Liver (tissue), 9 donors: ENCODE data around the gene TSHZ3. TPM values are rescaled to one million over a fixed set of nuclear protein-coding genes. Genes with fewer than 3 reads are reported as not detected.

Source experiments
- DNase-seq: peaks from one replicate; pipeline ENCODE4 v3.0.0-alpha.2; 2017; ENCODE audit warnings: low spot score
- H3K27ac ChIP-seq, 2 donors: one replicate each; pipeline ENCODE4 v1.7.0; 2013; ENCODE audit warnings: inconsistent platforms in 2 of 2, low read length in 2 of 2, control low read depth in 1 of 2, low read depth in 1 of 2, mild to moderate bottlenecking in 1 of 2
- H3K27me3 ChIP-seq, 4 donors: one replicate each; pipeline versions ENCODE4 v1.6.1 to v1.7.0; 2013; ENCODE audit warnings: low read length in 3 of 4, inconsistent platforms in 1 of 4, mild to moderate bottlenecking in 1 of 4, moderate library complexity in 1 of 4; ENCODE audit not compliant: control insufficient read depth in 4 of 4, insufficient read depth in 4 of 4
- H3K36me3 ChIP-seq, 4 donors: one replicate each; pipeline versions ENCODE4 v1.6.1 to v1.7.0; 2013; ENCODE audit warnings: low read length in 3 of 4, mild to moderate bottlenecking in 3 of 4, low read depth in 1 of 4, moderate library complexity in 1 of 4; ENCODE audit not compliant: control insufficient read depth in 4 of 4, insufficient read depth in 3 of 4
- H3K4me1 ChIP-seq, 4 donors: one replicate each; pipeline versions ENCODE4 v1.6.1 to v1.7.0; 2013; ENCODE audit warnings: low read length in 3 of 4, mild to moderate bottlenecking in 3 of 4, moderate library complexity in 1 of 4; ENCODE audit not compliant: control insufficient read depth in 4 of 4, insufficient read depth in 4 of 4
- H3K4me3 ChIP-seq, 3 donors: one replicate each; pipeline versions ENCODE4 v1.6.1 to v1.7.0; 2013; ENCODE audit warnings: low read length in 3 of 3, control low read depth in 1 of 3, low read depth in 1 of 3, mild to moderate bottlenecking in 1 of 3
- H3K9ac ChIP-seq, 2 donors: one replicate each; pipeline ENCODE4 v1.7.0; 2013; ENCODE audit warnings: low read length in 2 of 2, mild to moderate bottlenecking in 2 of 2, moderate library complexity in 2 of 2, control low read depth in 1 of 2, low read depth in 1 of 2
- H3K9me3 ChIP-seq, 4 donors: one replicate each; pipeline versions ENCODE4 v1.6.1 to v1.7.0; 2013; ENCODE audit warnings: low read length in 3 of 4; ENCODE audit not compliant: control insufficient read depth in 4 of 4
- FOXA1 ChIP-seq: IDR thresholded peaks from 2 replicates; pipeline ENCODE4 v1.6.1; 2016; ENCODE audit warnings: antibody characterized with exemption
- GABPA ChIP-seq, 2 donors: IDR thresholded peaks in 1 of 2; conservative IDR thresholded peaks in 1 of 2; 2 replicates each; pipeline ENCODE4 v1.6.1; 2016; ENCODE audit warnings: antibody characterized with exemption in 2 of 2, mild to moderate bottlenecking in 1 of 2, moderate library complexity in 1 of 2
- HNF4A ChIP-seq, 2 donors: conservative IDR thresholded peaks; 2 replicates each; pipeline ENCODE4 v1.6.1; 2016; ENCODE audit warnings: antibody characterized with exemption in 2 of 2, mild to moderate bottlenecking in 2 of 2
- HNF4G ChIP-seq: IDR thresholded peaks from 2 replicates; pipeline ENCODE4 v1.6.1; 2016; ENCODE audit warnings: antibody characterized with exemption
- JUND ChIP-seq, 2 donors: IDR thresholded peaks; 2 replicates each; pipeline ENCODE4 v1.6.1; 2016; ENCODE audit warnings: antibody characterized with exemption in 2 of 2
- NR2F2 ChIP-seq: IDR thresholded peaks from 2 replicates; pipeline ENCODE4 v1.6.1; 2016; ENCODE audit warnings: antibody characterized with exemption
- RAD21 ChIP-seq, 2 donors: IDR thresholded peaks; 2 replicates each; pipeline ENCODE4 v1.6.1; 2016; ENCODE audit warnings: antibody characterized with exemption in 2 of 2, mild to moderate bottlenecking in 2 of 2
- RXRA ChIP-seq, 2 donors: IDR thresholded peaks; 2 replicates each; pipeline ENCODE4 v1.6.1; 2017 to 2018; ENCODE audit warnings: antibody characterized with exemption in 2 of 2, mild to moderate bottlenecking in 1 of 2
- TAF1 ChIP-seq: conservative IDR thresholded peaks from 2 replicates; pipeline ENCODE4 v1.6.1; 2016; ENCODE audit warnings: antibody characterized with exemption, mild to moderate bottlenecking
- YY1 ChIP-seq: IDR thresholded peaks from 2 replicates; pipeline ENCODE4 v1.6.1; 2016; ENCODE audit warnings: antibody characterized with exemption, mild to moderate bottlenecking
- WGBS: extraction: QIAGEN DNeasy Blood & Tissue Kit; methylation state at CpG from one replicate; pipeline ENCODE4 v1.1.7; 2013; 5-methylcytosine and 5-hydroxymethylcytosine counted together
- polyA plus RNA-seq, 2 donors: library from polyadenylated mRNA; stranded (reverse) in 1 of 2; unstranded in 1 of 2; fragments of 200-250 nt in 1 of 2; fragments of >200 nt in 1 of 2; fragmentation: Nextera tagmentation in 1 of 2; extraction: Ambion mirVana in 1 of 2; gene quantifications; one replicate each; pipeline versions ENCODE4 v1.2.1 to v1.2.3, GENCODE V29; 2013 to 2015
- total RNA-seq, 2 donors: library from RNA; depleted of rRNA; stranded (reverse); fragments of >200 nt; gene quantifications; one replicate each; pipeline ENCODE4 v1.2.3, GENCODE V29; 2014
- TF ChIP-seq, protein P1 (sequence below): fragments of 150-350 bp; IDR thresholded peaks from 2 replicates; pipeline ENCODE4 v1.5.1; 2017; ENCODE audit warnings: improper control_type of control experiment, low read depth, low read length; ENCODE audit not compliant: missing input control
- TF ChIP-seq, protein P2 (sequence below): IDR thresholded peaks from 2 replicates; pipeline ENCODE4 v1.6.1; 2016; ENCODE audit warnings: antibody characterized with exemption, mild to moderate bottlenecking
- TF ChIP-seq, protein P3 (sequence below): IDR thresholded peaks from 2 replicates; pipeline ENCODE4 v1.6.1; 2016; ENCODE audit warnings: antibody characterized with exemption
- donor health status: healthy.
- donor health status: healthy.
- donor health status: healthy.
- donor health status: healthy.
- donor health status: healthy.

Gene TSHZ3
- total and polyA plus RNA-seq, 4 donors = 0.42 to 3.3 (median 0.68) TPM

DNA sequence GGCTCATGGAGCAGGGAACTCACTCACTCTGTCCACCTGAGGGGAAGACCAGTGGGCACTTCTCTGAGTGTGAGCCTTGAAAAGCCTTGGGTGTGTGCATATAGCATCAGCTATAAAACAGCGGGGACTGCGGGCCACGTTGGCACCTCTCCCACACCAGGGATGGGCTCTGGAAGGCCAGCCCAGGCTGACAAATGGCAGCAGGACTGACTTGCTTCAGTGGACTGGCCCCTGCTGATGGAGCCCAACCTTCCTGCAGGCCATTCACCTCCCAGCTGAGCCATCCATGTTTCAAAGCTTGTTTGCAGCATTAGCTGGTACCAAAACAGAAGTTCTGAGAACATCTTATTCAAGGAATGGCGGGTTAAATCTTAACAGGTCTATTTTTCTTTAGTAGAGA, 21.0 kb downstream of the TSHZ3 start:
- H3K4me3 ChIP-seq = no peak overlapping the region
- H3K9ac ChIP-seq = no peak overlapping the region
- no peak for DNase-seq
- no peaks in the 10 kb centered on the region for H3K36me3 ChIP-seq
- H3K4me1 ChIP-seq = no peaks in the 10 kb centered on the region
- peaks cover 0 to 6% (median 0%) of the 10 kb centered on the region in 4 donors for H3K27me3 ChIP-seq
- no peak for TF ChIP-seq YY1
- TF ChIP-seq, protein P1, sequence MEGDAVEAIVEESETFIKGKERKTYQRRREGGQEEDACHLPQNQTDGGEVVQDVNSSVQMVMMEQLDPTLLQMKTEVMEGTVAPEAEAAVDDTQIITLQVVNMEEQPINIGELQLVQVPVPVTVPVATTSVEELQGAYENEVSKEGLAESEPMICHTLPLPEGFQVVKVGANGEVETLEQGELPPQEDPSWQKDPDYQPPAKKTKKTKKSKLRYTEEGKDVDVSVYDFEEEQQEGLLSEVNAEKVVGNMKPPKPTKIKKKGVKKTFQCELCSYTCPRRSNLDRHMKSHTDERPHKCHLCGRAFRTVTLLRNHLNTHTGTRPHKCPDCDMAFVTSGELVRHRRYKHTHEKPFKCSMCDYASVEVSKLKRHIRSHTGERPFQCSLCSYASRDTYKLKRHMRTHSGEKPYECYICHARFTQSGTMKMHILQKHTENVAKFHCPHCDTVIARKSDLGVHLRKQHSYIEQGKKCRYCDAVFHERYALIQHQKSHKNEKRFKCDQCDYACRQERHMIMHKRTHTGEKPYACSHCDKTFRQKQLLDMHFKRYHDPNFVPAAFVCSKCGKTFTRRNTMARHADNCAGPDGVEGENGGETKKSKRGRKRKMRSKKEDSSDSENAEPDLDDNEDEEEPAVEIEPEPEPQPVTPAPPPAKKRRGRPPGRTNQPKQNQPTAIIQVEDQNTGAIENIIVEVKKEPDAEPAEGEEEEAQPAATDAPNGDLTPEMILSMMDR = no peak
- H3K27ac ChIP-seq = no peak overlapping the region
- 83% methylated on average over 4 of the region's 4 CpGs for WGBS
- no peaks in the 10 kb centered on the region for H3K9me3 ChIP-seq

DNA sequence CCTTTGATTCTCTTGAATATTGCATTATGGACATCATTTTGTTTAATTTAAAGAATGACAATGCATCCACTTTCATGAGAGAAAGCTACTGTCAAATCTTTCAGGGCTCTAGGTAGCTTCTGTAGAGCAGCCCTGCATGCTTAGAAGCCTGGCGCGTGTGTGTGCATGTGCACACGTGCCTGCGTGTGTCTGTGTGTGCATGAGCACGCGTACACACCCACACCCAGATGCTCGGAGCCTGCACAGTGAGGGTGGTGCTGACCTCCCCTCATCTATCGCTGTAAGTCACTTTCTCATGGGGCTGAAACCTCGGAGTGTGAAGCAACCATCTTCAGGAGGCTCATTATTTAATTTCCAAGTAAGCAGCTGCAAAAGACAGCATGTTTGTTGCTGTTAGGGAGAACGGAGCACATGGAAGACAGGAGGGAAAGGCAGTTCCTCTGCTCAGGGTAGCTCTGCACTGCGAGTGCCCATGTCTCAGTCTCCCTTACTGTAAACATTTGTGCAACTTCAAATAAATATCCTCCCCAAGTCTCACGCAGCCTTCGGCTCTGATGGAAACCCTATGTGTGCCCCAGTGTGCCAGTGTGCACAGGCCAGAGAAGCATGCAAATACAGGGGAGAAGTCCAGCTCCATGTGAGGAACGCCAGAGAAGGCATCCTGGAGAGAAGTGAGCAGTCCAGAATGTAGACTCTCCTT, 22.8 kb downstream of the TSHZ3 start:
- DNase-seq = no peak
- Histone ChIP-seq H3K27ac (no peak overlapping the region), H3K27me3 (peaks cover 0 to 6% (median 0%) of the 10 kb centered on the region in 4 donors), H3K4me3 (no peak overlapping the region), H3K36me3 (no peaks in the 10 kb centered on the region), H3K9ac (no peak overlapping the region), H3K9me3 (no peaks in the 10 kb centered on the region), H3K4me1 (no peaks in the 10 kb centered on the region)
- TF ChIP-seq RAD21 (IDR thresholded peaks at IDR 0.05) (no peak), HNF4G (no peak), RXRA (IDR thresholded peaks at IDR 0.05) (no peak), NR2F2 (no peak), GABPA (IDR thresholded peaks at IDR 0.05 in 1 of 2, conservative IDR thresholded peaks at IDR 0.05 in 1 of 2) (no peak), FOXA1 (no peak), TAF1 (no peak), HNF4A (conservative IDR thresholded peaks at IDR 0.05) (no peak), JUND (IDR thresholded peaks at IDR 0.05) (no peak)
- TF ChIP-seq, protein P2, sequence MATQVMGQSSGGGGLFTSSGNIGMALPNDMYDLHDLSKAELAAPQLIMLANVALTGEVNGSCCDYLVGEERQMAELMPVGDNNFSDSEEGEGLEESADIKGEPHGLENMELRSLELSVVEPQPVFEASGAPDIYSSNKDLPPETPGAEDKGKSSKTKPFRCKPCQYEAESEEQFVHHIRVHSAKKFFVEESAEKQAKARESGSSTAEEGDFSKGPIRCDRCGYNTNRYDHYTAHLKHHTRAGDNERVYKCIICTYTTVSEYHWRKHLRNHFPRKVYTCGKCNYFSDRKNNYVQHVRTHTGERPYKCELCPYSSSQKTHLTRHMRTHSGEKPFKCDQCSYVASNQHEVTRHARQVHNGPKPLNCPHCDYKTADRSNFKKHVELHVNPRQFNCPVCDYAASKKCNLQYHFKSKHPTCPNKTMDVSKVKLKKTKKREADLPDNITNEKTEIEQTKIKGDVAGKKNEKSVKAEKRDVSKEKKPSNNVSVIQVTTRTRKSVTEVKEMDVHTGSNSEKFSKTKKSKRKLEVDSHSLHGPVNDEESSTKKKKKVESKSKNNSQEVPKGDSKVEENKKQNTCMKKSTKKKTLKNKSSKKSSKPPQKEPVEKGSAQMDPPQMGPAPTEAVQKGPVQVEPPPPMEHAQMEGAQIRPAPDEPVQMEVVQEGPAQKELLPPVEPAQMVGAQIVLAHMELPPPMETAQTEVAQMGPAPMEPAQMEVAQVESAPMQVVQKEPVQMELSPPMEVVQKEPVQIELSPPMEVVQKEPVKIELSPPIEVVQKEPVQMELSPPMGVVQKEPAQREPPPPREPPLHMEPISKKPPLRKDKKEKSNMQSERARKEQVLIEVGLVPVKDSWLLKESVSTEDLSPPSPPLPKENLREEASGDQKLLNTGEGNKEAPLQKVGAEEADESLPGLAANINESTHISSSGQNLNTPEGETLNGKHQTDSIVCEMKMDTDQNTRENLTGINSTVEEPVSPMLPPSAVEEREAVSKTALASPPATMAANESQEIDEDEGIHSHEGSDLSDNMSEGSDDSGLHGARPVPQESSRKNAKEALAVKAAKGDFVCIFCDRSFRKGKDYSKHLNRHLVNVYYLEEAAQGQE = no peak
- TF ChIP-seq, protein P1 = no peak
- TF ChIP-seq, protein P3, sequence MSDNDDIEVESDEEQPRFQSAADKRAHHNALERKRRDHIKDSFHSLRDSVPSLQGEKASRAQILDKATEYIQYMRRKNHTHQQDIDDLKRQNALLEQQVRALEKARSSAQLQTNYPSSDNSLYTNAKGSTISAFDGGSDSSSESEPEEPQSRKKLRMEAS = no peak
- WGBS = 80% methylated on average over 14 of the region's 14 CpGs
